H7 (cell line): ENCODE results near the gene DNAJC5. TPM values are rescaled to one million over a fixed set of nuclear protein-coding genes. Genes with fewer than 3 reads are reported as not detected.
A peak's percentile ranks its signal among the peaks of the same experiment; 100 is the strongest.
"Not testable (repeated sequence)": the region's sequence is repeated elsewhere in the genome, so short reads cannot be mapped to it uniquely, and the experiment has no call there.

Source experiments
- DNase-seq: peaks from one replicate; pipeline ENCODE4 v3.0.0; 2012
- H3K27me3 ChIP-seq: 2 replicates; pipeline ENCODE4 v1.6.0; 2011; ENCODE audit warnings: mild to moderate bottlenecking, low read length; ENCODE audit not compliant: control insufficient read depth, insufficient read depth
- H3K36me3 ChIP-seq: replicated peaks from 2 replicates; pipeline ENCODE4 v1.5.1; 2011; ENCODE audit warnings: low read length; ENCODE audit not compliant: control insufficient read depth, insufficient read depth
- H3K4me3 ChIP-seq: 2 replicates; pipeline ENCODE4 v1.5.1; 2011; ENCODE audit warnings: low read depth, mild to moderate bottlenecking, control low read depth, low read length, moderate library complexity; ENCODE audit not compliant: insufficient read depth
- total RNA-seq: library from RNA; depleted of rRNA; stranded (reverse); fragments of >200 nt; shearing (Covaris generic); gene quantifications from 2 replicates; pipeline ENCODE4 v1.2.3, GENCODE V29; 2014

Gene DNAJC5
- total RNA-seq, 1 experiment from 2014 or later = 30.8 TPM

DNA sequence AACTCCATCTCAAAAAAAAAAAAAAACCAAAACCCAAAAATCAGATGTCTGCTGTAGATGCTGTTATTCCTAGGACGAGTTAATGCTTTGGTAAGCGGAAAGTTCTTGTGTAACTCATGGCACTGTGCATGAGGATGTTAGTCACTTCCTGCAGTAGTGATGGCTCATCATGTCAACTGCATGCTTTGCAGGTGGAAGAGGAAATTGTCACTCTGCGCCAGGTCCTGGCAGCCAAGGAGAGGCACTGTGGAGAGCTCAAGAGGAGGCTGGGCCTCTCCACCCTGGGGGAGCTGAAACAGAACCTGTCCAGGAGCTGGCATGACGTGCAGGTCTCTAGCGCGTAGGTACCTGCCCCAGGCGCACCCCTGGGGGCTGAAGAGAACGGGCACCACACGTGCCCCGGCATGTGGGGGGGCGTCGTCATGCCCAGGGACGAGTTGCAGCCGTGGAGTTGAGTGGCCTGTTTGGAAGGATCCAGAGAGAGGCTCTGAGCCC is 21.4 kb upstream of the DNAJC5 start:
- H3K36me3 ChIP-seq = peaks cover 35% of the 10 kb centered on the region
- no peak overlapping the region for H3K4me3 ChIP-seq
- H3K27me3 ChIP-seq = no peaks in the 10 kb centered on the region
- no peak for DNase-seq

DNA sequence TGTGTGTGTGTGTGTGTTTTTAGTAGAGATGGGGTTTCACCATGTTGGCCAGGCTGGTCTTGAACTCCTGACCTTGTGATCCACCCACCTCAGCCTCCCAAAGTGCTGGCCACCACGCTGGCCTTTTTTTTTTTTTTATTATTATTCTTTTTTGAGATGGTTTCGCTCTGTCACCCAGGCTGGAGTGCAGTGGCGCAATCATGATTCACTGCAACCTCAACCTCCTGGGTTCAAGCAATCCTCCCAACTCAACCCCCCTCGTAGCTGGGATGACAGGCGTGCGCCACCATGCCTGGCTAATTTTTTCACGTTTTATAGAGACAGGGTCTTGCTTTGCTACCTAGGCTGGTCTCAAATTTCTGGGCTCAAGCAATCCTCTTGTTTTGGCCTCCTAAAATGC is 20.7 kb upstream of the DNAJC5 start:
- H3K36me3 ChIP-seq = peaks cover 30% of the 10 kb centered on the region

DNA sequence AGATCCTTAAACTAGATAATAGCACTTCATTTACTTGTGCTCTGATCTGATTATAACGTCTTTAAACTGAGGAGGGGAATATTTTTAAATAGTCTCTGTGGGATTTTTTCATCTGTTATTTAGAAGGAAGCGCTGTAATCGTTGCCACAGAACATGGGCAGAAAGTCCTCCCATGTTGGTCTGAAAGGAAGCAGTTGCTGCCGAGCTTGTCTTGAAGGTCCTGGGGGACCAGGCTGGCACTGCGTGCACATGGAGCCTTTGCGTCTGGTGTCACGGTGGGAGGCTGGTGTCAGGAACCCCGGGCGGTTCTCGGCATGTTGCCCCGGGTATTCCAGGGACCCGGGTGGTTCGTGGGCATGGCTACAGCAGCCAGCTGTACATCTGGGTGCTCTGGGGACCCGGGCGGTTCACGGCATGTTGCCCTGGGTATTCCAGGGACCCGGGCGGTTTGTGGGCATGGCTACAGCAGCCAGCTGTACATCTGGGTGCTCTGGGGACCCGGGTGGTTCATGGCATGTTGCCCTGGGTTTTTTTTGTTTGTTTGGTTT is 18.4 kb upstream of the DNAJC5 start:
- H3K4me3 ChIP-seq = no peak overlapping the region
- H3K27me3 ChIP-seq = no peaks in the 10 kb centered on the region
- peaks cover 27% of the 10 kb centered on the region for H3K36me3 ChIP-seq
- no peak for DNase-seq

More for the DNA sequence above, 20.7 kb upstream of the DNAJC5 start:
- DNase-seq, H3K27me3 ChIP-seq, H3K4me3 ChIP-seq: not testable (repeated sequence)

DNA sequence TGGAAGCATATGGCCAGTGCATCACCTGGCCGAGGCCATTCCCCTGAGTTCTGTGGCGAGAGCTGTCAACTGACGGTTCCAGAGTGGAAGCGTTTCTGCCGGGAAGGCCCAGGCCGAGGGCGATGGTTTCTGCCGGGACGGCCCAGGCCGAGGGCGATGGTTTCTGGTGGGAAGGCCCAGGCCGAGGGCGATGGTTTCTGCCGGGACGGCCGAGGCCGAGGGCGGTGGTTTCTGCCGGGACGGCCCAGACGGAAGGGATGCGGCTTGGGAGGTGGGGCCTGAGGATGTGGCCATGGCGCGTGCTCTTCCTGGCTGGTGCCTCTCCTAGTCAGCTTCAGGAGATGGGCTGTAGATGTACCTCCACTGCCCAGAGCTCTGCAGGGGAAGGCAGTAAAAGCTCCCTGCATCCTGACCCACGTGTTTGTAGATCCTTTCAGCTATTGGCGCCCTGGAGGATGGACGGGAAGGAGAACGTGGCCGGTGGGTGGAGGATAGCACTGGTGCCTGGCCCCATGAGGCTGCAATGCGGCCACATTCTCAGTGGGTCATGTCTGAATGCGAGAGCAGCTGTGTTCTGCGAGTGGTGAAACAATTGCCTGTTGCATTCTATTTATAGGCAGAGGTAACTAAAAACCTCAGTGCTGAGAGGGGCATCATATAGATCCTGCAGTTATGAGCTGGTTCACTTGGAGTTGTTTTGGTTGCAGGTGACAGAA is 17.0 kb upstream of the DNAJC5 start:
- Histone ChIP-seq H3K4me3 (no peak overlapping the region), H3K27me3 (no peaks in the 10 kb centered on the region), H3K36me3 (peaks cover 27% of the 10 kb centered on the region)
- DNase-seq = no peak

DNA sequence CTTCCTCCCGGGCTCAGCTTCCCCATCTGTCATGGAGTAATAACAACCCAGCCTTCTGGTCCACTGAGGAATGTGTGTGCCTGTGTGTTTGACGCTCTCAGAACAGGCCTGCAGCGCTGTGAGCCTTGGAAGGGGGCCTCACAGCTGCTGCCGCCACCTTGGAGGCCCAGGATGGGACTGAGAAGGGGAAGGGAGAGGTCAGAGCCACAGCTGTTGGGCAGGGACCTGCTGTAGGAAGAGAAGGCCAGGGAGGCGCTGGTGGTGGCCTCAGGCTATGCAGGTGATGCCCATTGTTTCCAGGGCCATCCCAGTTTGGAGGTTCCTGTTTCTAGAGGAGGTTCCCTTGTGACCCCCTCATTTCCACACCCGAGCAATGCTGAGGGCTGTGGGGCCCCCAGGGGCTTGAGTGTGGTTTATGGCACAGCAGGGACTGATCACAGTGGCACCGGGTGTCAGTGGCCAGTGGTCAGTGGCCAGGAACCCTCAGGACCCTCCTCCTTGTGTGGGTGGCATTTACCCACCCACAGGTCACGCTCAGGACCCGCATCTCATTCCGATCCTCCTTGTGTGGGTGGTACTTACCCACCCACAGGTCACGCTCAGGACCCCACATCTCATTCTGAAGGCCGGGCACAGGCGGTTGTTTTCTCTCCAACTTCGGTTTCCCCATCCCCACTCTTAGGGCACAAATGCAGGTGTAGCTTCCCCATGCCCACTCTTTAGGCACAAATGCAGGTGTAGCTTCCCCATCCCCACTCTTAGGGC is 15.8 kb upstream of the DNAJC5 start:
- H3K27me3 ChIP-seq = no peaks in the 10 kb centered on the region
- peaks cover 30% of the 10 kb centered on the region for H3K36me3 ChIP-seq
- no peak overlapping the region for H3K4me3 ChIP-seq
- peak; percentile 21 for DNase-seq

DNA sequence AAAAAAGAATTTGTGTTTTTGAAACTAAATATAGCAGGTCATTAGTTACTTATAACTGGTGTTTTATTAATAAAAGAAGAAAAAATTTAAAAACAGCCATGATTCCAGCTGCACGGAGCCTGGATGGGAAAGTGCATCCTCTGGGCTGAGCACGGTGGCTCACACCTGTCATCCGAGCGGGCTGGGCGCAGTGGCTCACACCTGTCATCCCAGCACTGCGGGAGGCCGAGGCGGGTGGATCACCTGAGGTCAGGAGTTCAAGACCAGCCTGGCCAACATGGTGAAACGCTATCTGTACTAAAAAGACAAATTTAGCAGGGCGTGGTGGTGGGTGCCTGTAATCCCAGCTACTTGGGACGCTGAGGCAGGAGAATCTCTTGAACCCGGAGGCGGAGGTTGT is 14.0 kb upstream of the DNAJC5 start:
- not testable (repeated sequence) for H3K27me3 ChIP-seq, DNase-seq, H3K4me3 ChIP-seq
- peaks cover 19% of the 10 kb centered on the region for H3K36me3 ChIP-seq

DNA sequence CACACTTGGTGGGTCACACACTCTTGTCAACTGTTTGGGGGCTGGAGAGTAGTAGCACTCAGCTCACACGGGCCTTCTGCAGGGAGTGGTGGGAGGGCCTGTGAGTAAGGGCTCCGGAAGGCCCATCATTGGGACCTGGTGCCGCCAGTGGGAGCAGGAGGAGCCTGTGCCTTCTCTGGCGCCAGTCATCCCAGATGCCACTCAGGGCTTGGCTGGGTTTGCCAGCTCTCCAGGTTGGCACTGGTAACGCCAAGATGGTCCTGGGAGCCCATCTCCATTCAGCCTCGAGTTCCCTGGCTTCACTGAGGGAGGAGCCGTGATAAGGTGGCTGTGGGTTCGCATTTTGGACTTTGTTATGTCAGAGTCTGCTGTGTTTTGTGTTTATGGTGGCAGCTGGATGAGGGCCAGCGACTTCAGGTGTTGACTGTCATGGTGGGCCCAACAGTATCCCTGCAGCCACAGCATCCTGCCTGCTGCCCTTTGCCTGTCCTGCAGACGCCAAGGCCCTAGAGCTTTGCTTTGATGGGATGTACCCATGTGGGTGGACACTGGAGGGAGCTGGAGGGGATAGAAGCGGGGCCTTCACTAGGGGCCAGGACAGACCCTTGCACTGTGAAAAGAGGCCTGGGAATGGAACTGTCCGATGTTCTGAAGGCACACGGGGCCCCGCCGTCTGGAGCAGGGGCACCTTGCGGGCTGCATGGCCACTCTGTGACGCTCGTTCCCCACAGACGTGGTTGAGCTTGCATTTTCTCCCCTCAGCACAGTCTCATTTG is 13.3 kb upstream of the DNAJC5 start:
- Histone ChIP-seq H3K36me3 (peaks cover 14% of the 10 kb centered on the region), H3K4me3 (no peak overlapping the region), H3K27me3 (no peaks in the 10 kb centered on the region)
- DNase-seq = peak; percentile 69

DNA sequence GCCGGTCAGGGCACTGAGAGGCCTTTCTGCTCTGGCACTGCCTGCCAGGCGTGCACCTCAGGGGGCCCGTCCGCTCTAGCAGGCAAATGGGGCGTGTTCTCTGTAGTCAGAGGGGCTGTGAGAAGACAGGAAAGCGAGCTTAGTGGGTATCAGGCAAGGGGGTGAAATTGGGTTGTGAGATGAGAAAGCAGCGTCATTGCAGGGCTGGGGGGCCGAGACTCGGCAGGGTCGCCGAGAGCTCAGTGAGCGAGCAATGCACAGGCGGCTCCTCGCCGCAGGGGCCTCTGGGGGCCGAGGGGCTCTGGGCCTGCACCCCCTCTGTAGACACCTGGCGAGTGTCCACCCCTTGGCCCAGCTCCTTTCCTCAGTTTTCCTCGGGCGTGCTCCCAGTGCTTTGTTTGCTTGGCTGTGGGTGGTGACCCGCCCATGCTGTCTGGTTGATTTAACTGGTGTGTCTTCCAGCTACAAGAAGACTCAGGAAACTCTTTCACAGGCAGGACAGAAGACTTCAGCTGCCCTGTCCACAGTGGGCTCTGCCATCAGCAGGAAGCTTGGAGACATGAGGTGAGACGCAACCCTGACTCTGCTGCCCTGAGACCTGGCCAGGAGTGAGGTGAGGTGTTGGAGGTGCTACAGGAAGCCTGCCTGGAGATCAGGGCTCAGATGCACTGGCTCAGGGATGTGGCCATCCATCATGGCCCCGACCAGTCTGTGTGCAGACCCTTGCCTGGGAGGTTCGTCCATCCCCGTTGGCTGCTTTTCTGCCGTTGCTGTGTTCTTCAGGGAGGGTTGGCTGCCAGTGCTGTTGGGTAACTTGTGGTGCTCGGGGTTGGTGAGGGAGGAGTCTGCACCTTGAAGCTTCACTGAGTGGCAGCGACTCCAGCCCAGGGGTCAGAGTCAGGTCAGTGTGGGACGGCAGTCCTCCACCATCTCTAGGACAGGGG is 12.4 kb upstream of the DNAJC5 start:
- peak; percentile 33 for DNase-seq

DNA sequence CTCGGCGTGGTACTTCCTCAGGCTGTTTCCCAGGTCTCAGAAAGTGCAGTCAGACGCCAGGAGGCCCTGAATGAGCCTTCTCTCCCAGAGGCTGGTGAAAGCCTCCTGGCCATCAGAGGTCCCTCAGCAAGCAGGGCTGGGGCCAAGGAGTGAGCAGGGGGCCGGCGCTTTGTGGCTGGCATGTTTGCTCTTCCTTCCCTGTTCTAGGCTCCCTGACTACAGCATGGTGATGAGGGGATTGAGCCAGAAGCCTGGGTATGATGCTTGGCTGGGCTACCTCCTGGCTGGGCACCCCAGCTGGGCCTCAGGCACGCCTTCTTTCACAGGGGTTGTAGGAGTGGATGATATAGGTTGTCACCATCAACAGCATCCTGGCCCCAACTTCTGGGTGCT is 11.7 kb upstream of the DNAJC5 start:
- DNase-seq = peak; percentile 30
- Histone ChIP-seq H3K27me3 (no peaks in the 10 kb centered on the region), H3K4me3 (no peak overlapping the region), H3K36me3 (peaks cover 15% of the 10 kb centered on the region)

More for the DNA sequence above, 12.4 kb upstream of the DNAJC5 start:
- peaks cover 14% of the 10 kb centered on the region for H3K36me3 ChIP-seq
- H3K27me3 ChIP-seq = no peaks in the 10 kb centered on the region
- H3K4me3 ChIP-seq = no peak overlapping the region

DNA sequence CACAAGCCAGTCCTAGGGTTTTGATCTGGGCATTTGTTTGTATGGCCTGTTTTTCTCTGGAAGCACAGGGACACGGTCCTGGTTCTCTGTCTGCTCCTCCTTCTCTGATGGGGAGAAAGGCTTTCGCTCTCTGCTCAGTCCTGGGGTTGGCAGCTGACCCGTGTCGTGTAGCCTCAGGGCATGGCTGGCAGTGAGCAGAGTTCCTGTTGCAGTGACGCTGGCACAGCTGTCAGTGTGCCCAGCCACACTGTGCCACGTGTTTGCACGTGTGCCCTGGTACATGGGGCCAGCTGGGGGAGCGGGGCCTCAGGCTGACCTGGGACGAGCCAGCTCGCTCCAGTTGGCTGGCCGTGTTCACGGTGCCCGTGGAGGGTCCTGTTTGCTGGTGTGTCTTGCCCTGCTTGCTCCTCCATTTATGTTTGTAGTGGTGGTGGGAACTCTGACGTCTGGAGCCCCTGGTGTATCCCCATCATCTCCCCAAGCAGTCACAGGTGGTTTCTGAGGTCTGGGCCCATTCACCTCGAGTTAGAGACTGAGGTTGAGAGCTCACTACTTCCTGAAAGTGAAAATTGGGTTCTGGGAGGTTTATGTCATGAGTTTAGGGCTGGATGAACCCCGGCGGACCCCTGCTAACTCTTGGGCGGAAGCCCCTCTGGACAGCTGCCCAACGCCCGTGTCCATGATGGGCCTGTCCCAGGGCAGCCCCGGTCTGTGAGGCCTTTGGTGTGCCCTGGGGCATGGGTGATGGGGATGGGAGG is 10.2 kb upstream of the DNAJC5 start:
- peaks cover 16% of the 10 kb centered on the region for H3K36me3 ChIP-seq
- no peak overlapping the region for H3K4me3 ChIP-seq
- DNase-seq = peak; percentile 42
- H3K27me3 ChIP-seq = no peaks in the 10 kb centered on the region

DNA sequence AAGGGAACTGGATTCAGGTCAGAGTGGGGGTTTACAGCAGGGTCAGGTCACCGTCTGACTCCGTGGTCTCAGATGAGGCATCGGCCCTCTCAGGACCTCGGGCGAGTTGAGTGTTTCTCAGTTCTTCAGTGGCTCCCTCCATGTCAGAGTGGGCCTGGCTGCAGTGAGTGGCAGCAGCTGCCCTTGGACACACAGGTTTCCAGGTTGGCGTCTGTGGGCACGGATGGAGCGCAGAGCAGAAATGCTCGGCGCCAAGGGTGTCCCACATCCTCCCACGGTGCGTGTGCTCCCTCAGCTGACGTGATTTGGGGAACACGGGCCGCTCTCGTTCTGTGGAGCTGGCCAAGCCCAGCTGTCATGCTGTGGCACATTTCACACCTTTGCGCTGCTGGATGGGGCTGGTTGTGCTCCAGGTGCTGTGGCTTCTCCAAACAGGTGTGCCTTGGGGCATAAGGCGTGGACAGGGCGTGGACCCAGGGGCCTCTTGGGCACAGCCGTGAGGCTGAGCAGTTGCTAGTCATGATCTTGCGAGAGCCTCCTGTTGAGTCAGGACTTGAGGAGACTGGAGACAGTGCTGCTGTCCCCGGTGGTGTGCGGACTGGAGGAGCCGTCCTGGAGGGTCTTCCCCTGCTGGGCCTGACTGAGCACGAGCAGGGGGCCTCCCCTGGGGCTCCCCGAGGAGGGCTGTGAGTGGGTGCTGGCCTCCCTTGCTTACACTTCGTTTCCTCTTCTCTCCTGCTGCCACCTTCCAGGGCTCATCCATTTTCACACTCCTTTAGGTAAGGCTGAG is 9.5 kb upstream of the DNAJC5 start:
- H3K27me3 ChIP-seq = no peaks in the 10 kb centered on the region
- H3K36me3 ChIP-seq = peaks cover 16% of the 10 kb centered on the region
- peak; percentile 58 for DNase-seq

DNA sequence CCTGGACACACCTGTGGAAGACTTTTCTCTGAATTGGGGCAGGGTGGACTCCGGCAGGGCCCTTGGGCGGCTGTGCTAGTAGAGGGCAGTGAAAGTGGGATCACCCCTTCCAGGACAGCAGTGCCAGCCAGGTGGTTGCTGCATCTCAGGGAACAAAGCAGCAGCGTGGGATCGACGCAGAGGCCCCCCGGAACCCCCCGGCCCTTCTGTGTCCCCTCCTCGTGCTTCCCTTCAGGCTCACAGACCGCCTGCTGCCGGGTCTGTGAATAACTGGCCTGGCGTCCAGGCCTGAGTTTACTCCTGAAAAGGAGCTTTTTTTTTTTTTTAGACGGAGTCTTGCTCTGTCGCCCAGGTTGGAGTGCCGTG is 8.9 kb upstream of the DNAJC5 start:
- DNase-seq = no peak
- H3K4me3 ChIP-seq = no peak overlapping the region
- peaks cover 16% of the 10 kb centered on the region for H3K36me3 ChIP-seq
- no peaks in the 10 kb centered on the region for H3K27me3 ChIP-seq

More for the DNA sequence above, 9.5 kb upstream of the DNAJC5 start:
- H3K4me3 ChIP-seq = no peak overlapping the region
